Fibroblast of gingiva (primary cell): ENCODE data around the gene SCGB1D1.
"Not testable (repeated sequence)": the region's sequence is repeated elsewhere in the genome, so short reads cannot be mapped to it uniquely, and the experiment has no call there.

ENCODE experiments used
- DNase-seq: peaks from one replicate; pipeline ENCODE4 v3.0.0-alpha.2; 2011; ENCODE audit warnings: low read depth

Gene SCGB1D1

DNA sequence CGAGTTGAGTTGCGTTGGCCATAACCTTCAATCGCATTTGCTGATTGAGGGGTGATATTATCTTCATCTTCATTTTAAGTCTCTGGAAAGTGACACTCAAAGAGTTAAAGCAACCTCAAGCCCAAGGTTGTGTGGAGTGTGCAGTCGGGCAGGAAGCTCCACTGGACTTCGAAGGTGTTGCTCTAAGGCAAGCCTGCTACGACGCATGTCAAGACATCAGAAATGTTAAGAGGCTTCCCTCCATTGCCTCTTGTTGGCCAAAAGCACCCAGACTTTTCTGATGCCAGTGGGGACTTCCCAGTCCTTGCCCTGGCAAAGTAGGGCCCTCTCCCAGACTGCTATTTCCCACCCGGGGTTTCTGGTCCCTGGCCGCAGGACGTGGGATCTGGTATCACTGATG lies 23.6 kb upstream of the SCGB1D1 start:
- DNase-seq = no peak

DNA sequence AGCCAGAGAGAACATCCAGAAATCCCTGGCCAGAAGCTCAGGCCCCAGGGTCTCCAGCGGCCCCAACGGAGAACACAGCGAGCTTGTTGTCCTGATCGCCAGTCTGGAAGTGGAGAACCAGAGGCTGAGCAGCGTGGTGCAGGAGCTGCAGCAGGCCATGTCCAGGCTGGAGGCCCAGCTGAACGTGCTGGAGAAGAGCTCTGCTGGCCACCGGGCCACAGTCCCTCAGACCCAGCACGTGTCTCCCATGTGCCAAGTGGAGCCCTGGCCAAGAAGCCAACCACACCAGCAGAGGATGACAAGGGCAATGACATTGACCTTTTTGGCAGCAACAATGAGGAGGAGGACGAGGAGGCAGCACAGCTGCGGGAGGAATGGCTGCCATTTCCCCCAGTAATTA lies 20.6 kb upstream of the SCGB1D1 start:
- DNase-seq = no peak

DNA sequence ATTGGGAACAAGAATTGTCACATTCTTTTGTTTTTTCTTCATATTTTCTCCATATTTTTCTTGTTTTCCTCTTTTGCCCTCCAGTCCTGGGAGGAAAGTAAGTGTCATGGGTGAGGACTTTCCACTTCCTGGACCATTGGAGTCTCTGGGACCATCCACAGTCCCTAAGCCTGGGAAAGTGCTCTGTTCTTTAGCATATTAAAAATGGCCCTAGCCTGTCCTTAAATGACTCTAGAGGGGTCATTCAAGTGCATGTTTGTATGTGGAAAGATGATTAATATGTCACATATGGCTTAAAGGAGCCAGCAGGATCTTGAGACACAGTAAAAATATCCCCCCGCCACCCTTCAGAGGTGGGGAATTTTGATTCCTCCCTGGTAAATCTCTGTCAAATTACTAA lies 20.1 kb upstream of the SCGB1D1 start:
- DNase-seq = no peak

DNA sequence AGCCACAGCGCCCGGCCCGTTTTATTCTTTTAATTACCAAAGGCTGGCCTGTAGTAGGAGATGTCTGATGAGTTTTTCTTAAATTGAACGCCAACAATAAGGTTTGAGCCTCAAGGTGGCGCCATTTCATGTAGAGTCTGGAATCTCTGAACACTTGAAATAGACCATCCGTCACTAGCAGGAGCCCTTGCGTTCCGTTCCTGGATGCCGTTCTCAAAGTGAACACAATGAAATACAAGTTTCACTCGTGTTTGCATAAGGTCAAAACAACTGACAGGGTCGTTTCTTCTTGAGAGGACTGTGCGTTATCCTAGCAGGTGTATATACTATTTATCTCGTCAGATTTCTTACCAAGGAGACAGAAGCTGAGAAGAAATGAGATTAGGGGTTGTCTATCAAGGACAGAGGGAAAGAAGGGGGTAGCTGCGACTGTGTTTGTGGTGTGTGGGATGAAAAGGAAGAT lies 18.7 kb upstream of the SCGB1D1 start:
- peak; percentile 57 for DNase-seq

DNA sequence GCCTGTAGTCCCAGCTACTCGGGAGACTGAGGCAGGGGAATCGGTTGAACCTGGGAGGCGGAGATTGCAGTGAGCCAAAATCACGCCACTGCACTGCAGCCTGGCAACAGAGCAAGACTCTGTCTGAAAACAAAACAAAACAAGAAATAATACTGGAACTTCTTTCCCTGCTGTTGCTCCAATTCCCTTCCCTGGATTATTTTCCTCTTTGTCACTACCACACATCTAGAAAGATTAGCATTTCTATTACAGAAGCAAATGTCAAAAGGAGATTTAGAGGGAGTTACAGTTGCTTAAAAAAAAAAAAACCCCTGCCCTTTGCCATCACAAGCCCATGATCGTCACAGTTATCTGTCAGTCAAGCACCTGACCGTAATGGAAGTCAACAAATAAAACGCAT lies 17.7 kb upstream of the SCGB1D1 start:
- no peak for DNase-seq

DNA sequence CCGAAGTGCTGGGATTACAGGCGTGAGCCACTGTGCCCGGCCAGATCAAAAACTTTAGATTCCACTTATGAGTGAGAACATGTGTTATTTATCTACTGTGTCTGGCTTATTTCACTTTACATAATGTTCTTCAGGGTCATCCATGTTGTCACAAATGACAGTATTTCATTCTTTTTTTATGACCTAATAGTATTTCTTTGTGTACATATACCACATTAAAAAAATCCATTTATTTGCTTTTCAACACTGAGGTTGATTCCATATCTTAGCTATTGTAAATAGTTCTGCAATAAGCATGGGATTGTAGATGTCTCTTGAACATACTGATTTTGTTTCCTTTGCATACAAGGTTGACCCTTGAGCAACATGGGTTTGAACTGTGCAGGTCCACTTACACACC lies 13.2 kb upstream of the SCGB1D1 start:
- DNase-seq = no peak

DNA sequence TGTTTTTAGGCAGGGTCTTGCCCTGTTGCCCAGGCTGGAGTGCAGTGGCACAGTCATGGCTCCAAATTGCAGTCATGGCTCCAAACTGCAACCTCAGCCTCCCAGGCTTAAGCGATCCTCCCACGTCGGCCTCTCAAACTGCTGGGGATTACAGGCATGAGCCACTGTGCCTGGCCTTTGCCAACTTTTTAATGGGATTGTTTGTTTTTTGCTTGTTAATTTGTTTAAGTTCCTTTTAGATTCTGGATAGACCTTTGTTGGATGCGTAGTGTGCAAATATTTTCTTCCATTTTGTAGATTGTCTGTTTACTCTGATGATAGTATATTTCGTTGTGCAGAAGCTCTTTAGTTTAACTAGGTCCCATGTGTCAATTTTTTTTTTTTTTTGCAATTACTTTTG lies 10.0 kb upstream of the SCGB1D1 start:
- no peak for DNase-seq

DNA sequence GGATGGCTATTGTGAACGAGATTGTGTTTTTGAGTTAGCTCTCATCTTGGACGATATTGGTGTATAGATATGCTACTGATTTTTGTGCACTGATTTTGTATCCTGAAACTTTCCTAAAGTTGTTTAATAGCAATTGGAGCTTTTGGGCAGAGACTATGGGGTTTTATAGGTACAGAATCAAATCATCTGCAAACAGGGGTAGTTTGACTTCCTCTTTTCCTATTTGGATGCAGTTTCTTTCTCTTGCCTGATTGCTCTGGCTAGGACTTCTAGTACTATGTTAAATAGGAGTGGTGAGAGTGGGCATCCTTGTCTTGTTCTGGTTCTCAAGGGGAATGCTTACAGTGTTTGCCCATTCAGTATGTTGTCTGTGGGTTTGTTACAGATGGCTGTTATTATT lies 8.9 kb upstream of the SCGB1D1 start:
- DNase-seq = no peak

DNA sequence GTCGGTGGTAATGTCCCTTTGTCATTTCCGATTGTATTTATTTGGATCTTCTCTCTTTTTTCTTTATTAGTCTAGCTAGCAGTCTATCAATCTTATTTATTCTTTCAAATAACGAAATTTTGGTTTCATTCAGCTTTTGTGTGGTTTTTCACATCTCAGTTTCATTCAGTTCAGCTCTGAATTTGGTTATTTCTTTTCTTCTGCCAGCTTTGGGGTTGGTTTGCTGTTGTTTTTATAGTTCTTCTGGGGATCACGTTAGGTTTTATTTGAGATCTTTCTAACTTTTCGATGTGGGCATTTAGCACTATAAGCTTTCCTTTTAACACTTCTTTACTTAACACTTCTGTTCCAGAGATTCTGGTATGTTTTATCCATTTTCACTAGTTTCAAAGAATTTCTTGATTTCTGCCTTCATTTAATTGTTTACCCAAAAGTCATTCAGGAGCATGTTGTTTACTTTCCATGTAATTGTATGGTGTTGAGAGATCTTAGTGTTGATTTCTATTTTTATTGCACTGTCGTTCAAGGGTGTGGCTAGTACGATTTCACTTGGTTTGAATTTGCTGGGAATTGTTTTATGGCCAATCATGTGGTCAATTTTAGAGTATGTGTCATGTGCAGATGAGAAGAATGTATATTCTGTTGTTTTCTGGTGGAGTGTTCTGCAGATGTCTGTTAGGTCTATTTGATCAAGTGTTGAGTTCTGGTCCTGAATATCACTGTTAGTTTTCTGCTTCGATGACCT lies 7.7 kb upstream of the SCGB1D1 start:
- DNase-seq = no peak

DNA sequence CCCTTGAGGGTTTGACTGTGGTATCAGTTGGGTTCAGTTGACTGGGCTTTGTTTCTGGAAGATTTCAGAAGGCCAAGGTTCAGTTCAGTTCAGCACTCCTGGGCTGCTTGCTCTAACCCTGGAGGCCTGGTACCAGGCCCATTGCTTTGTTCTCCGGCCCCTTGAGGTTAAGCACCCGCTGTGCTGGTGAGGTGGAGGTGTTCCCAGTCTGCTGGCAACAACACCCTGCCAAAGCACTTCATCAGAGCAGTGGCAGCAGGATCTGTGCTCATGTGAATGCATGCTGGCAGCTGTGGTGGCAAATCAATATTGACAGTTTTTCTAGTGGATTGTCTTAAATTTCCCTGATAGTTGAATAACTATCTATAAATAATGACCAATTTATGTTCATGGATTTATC lies 3.8 kb upstream of the SCGB1D1 start:
- DNase-seq = no peak

DNA sequence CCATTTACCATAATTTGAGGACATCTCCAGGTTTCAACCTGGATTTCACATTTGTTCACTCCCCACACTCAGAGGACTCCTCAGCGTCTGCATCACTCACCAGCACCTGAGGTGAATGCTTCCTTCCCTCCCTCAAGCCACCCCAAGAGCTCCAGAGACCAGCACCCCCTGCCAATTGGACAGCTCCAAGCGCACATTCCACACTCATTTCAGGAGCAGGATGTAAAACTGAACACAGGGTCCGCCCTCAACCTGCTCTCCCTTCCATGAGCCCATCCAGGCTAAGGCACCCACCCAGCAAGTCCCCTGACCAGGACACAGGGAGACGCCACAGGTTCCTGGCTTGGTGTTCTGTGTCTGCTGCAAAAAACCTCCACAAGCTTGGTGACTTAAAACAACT lies 3.9 kb downstream of the SCGB1D1 start:
- DNase-seq = no peak

DNA sequence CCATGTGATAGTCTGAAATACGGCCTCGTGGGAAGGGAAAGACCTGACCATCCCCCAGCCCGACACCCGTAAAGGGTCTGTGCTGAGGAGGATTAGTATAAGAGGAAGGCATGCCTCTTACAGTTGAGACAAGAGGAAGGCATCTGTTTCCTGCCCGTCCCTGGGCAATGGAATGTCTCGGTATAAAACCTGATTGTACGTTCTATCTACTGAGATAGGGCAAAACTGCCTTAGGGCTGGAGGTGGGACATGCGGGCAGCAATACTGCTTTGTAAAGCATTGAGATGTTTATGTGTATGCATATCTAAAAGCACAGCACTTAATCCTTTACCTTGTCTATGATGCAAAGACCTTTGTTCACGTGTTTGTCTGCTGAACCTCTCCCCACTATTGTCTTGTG lies 5.0 kb downstream of the SCGB1D1 start:
- DNase-seq = not testable (repeated sequence)

DNA sequence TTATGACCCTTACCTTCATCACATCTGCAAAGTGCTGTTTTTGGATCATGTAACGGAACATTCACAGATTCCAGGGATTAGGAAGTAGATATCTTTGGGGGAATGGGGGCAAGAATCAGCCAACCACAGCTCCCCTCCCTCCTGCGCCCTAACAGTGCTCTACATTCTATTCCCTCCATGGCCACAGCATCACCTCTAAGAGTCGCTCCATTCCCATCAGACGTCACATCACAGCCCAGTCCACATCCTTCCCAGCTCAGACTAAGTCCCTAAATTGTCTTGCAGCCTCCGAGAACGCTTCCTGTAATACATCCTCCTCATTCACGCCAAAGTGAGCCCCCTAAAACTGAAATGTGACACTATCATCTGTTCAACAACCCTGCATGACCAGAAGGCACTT lies 5.9 kb downstream of the SCGB1D1 start:
- no peak for DNase-seq

DNA sequence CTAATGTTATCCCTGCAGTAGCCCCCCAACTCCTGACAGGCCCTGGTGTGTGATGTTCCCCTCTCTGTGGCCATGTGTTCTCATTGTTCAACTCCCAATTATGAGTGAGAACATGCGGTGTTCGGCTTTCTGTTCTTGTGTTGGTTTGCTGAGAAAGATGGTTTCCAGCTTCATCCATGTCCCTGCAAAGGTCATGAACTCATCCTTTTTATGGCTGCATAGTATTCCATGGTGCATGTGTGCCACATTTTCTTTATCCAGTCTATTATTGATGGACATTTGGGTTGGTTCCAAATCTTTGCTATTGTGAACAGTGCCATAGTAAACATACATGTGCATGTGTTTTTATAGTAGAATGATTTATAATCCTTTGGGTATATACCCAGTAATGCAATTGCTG lies 7.4 kb downstream of the SCGB1D1 start:
- DNase-seq = not testable (repeated sequence)

DNA sequence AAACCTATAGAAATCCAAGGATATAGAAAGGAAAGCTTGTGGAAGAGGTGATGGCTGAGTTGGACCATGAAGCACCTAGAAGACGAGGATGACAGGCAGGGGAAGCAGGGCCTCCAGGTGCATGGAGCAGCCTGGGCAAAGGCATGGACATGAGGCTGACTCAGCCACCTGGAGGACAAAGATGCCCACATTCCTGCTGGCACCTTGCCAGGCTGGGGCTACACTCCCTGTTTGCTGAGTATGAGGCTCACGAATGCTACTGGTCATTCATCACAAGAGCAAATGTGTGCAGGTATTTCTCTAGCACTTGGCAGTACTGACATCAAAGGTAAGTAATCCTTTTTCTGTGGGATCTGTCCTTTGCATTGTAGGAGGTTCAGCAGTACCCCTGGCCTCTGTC lies 11.4 kb downstream of the SCGB1D1 start:
- DNase-seq = no peak

DNA sequence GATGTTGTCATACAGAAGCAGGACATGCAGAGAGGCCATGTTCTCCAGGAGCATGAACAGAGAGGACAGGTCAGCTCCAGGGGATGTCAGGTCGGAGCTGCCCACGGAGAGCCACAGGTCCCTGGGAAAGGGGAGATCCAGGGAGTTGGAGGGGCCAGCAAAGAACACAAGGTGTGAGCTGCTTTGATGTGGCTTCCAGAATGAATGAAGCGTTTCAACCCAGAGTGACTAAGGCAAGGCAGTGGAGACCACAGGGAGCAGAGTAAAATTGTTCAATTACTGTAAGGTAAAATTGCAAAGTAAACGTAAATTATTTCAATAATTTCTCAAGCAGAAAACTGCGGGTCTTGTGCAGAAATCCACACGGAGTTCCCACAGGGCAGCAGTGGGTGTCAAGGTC lies 12.9 kb downstream of the SCGB1D1 start:
- DNase-seq = no peak

DNA sequence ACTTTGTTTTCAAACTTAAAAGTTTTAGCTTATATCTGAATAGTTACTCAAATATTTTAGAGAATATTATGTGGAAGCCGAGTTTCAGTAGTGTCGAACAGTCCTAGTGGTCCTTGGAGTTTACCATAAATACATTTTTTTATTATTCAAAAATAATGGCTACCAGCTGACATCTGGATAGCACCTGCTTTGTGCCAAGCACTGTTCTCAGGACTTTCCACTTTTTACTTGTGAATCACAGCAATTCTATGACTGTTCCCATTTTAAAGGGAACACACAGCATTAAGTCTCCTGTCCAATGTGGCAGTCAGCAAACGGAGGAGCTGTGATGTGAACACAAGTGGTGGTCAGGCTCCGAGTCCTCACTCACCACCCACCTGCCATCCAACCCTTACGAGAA lies 14.4 kb downstream of the SCGB1D1 start:
- no peak for DNase-seq

DNA sequence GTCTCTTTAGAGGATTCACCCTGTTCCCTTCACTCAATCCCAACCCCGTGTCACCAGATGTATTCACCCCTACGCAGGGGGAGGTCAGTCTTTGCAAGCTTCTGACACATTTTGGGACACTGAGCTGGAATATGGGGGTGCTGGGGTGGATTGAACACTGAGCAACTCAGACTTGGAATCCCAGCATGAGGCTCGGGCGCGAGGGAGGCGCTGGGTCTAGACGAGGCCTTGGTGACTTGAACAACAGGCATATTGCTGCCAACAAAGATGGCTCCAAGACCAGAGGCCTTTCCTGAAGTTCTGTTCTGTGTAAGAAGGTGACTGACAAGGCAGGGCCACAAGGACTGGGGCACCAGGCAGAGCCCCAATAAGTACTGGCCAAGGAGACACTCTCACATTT lies 15.4 kb downstream of the SCGB1D1 start:
- DNase-seq = no peak

DNA sequence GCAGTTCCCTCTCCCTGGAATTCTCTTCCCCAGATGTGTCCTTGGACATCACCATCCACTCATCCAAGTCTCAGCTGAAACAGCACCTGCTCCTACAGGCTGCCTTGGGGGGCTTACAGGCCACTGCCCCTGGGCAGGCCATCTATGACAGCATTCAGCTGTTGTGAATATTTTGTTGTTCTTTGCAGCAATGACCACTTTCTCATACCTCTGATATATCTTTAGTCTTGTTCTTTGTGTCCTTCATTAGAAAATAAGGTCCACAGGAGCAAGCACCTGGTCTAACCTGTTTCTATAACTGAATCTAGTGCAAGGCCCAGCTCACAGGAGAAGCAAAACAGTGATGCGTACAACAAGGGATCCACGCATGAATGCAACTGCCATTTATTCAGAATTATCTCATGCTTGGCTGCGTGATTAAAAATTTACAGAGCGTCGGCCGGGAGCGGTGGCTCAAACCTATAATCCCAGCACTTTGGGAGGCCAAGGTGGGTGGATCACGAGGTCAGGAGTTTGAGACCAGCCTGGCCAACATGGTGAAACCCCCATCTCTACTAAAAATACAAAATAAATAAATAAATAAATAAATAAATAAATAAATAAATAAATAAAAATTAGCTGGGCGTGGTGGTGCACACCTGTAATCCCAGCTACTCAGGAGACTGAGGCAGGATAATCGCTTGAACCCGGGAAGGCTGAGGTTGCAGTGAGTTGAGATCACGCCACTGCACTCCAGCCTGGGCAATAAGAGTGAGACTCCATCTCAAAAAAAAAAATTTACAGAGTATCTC lies 16.5 kb downstream of the SCGB1D1 start:
- DNase-seq = not testable (repeated sequence)

DNA sequence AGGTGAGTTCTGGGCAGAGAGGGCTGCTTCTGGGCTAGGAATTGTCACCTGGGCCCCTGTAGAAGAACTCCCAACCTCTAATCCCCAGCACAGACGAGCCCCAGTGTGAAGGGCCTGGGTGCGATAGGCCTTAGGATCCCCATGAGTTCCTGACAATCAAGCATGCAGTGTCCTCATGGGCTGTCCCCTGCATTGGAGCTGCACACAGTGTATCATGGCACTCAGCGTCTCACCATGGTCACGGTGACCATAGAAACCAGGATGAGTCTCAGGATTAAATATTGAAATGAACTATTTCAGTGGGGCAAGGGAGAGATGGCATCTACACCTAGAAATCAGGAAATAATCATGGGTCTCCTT lies 18.7 kb downstream of the SCGB1D1 start:
- no peak for DNase-seq

DNA sequence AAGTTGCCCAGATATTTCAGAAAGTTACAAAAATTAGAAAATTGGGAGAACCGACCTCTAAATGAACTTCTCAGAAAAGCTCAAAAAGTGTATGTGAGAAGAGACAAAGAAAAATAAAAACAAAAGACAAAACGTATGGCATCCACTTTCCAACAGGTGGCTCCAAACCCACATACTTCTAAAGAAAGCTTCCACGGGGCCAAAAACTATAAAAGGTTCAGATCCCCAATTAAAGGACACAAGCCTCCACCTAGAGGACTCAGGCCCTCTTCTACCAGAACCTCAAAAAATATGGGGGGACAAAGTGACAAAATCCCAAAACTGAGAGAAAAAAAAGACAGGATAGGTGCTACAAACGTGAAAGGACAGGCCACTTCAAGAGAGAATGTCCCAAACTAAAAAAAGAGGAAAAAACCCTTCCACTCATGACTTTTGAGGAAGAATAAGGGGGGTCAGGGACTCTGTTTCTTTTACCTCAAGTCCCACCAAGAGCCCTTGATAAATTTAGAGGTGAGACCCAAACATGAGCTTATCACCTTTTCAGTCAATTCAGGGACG lies 27.3 kb downstream of the SCGB1D1 start:
- DNase-seq = no peak

DNA sequence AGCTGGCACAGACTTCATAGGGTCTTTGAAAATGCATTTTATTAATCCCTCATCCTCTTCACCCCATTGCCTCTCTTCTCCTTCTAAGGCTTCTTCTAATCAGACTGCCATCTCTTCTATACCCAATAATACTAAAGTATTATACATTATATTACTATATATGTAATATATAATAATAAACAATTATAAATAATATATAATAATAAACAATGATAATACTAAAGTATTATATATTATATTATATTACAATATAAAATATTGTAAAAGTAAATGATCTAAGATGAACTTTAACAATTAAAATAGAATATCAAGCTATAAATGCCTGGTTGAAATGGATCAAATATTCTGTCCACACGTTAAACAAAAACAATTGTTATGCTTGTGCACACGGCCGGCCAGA lies 31.5 kb downstream of the SCGB1D1 start:
- no peak for DNase-seq

DNA sequence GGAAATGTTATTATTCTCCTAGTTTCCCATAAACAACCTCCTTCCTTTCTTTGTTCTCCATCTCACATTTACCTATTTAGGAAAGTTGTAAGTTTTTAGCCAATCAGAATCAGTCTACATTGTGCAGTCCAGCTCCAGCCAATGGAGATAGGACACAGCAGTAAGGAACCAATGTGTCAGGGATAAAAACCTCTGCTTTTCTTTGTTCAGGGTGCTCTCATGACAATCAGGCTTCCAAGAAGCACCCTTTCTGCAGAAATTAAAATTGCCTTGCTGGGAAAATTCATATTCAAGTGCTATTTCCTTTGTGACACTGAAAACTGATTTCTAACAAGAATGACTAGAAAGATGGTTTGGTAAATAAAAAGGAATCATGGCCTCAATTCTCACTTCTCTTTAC lies 33.1 kb downstream of the SCGB1D1 start:
- no peak for DNase-seq
